ENCODE measurements around the gene LLPH. TPM values are rescaled to one million over a fixed set of nuclear protein-coding genes. Genes with fewer than 3 reads are reported as not detected.

LLPH gene
- total RNA-seq, 4 donors from 2014 or later, result 9.5 to 21.4 (median 12.5) TPM

GRCh38 chr12:66132408-66132807 is 1.9 kb upstream of the LLPH start:
- in situ Hi-C loops (cut with MboI; ENCODE audit: low sequenced_read_pairs in 4 of 4), result loop anchor here in 1 of 4 donors (25.0 kb wide), 1 partner anchor 280 kb away; no protein-coding TSS in a partner anchor
- Histone ChIP-seq H3K9me3 (no peaks in the 10 kb centered on the region), H3K36me3 (peaks cover 0 to 20% of the 10 kb centered on the region in 2 donors), H3K27ac (no peak overlapping the region), H3K4me3 (no peak overlapping the region), H3K27me3 (no peaks in the 10 kb centered on the region), H3K4me1 (peaks cover 12 to 17% of the 10 kb centered on the region in 2 donors)
- intact Hi-C loops (cut with DNase I; ENCODE audit: low total_unique reads), result loop anchor here (10.0 kb wide), 1 partner anchor 172 kb away; the partner anchor contains the start of gene HELB
- no peak for ATAC-seq
- TF ChIP-seq POLR2A (IDR thresholded peaks at IDR 0.05) (no peak), CTCF (IDR thresholded peaks at IDR 0.05 in 4 of 5, conservative IDR thresholded peaks at IDR 0.05 in 1 of 5) (no peak)
- DNase-seq, result no peak

- no peaks in the 10 kb centered on the region for H3K9me3 ChIP-seq
- H3K4me3 ChIP-seq, result peak overlapping the region; percentile 73 to 89 (median 81)
- intact Hi-C loops (cut with DNase I; ENCODE audit: low total_unique reads), result loop anchor here (2.0 to 10.0 kb wide), 2 partner anchors 38 to 174 kb away; partner anchors contain the start of genes HELB and TMBIM4
- no peak for ATAC-seq
- no peaks in the 10 kb centered on the region for H3K27me3 ChIP-seq
- TF ChIP-seq POLR2A (IDR thresholded peaks at IDR 0.05) (no peak), CTCF (IDR thresholded peaks at IDR 0.05 in 4 of 5, conservative IDR thresholded peaks at IDR 0.05 in 1 of 5) (no peak)
- peak overlapping the region; percentile 45 to 80 (median 74) for H3K27ac ChIP-seq
- peaks cover 12 to 17% of the 10 kb centered on the region in 2 donors for H3K4me1 ChIP-seq
- no peak for DNase-seq
- in situ Hi-C loops (cut with MboI; ENCODE audit: low sequenced_read_pairs in 4 of 4), result loop anchor here in 1 of 4 donors (25.0 kb wide), 1 partner anchor 281 kb away; no protein-coding TSS in a partner anchor
- H3K36me3 ChIP-seq, result peaks cover 0 to 26% of the 10 kb centered on the region in 2 donors
These were observed 628 bp upstream of the LLPH start for GRCh38 chr12:66131067-66131688.

- Histone ChIP-seq H3K4me1 (peaks cover 12 to 17% of the 10 kb centered on the region in 2 donors), H3K9me3 (no peaks in the 10 kb centered on the region), H3K36me3 (peaks cover 0 to 29% of the 10 kb centered on the region in 2 donors), H3K27ac (peak overlapping the region in 3 of 4 donors; percentile 70 to 80 (median 77)), H3K27me3 (no peaks in the 10 kb centered on the region), H3K4me3 (peak overlapping the region; percentile 73 to 89 (median 81))
- in situ Hi-C loops (cut with MboI; ENCODE audit: low sequenced_read_pairs in 4 of 4), result loop anchor here in 1 of 4 donors (25.0 kb wide), 1 partner anchor 282 kb away; no protein-coding TSS in a partner anchor
- DNase-seq (no peak), ATAC-seq (peak in 1 of 2 donors; percentile 19)
- no peak for TF ChIP-seq CTCF (IDR thresholded peaks at IDR 0.05 in 4 of 5, conservative IDR thresholded peaks at IDR 0.05 in 1 of 5)
- TF ChIP-seq POLR2A (IDR thresholded peaks at IDR 0.05), result no peak
- intact Hi-C loops (cut with DNase I; ENCODE audit: low total_unique reads), result loop anchor here (2.0 to 10.0 kb wide), 2 partner anchors 39 to 175 kb away; partner anchors contain the start of genes HELB and TMBIM4
These were observed 650 bp downstream of the LLPH start for GRCh38 chr12:66129934-66130266.

GRCh38 chr12:66127650-66128049 is 2.9 kb downstream of the LLPH start:
- Histone ChIP-seq H3K27ac (no peak overlapping the region), H3K4me1 (peaks cover 12 to 17% of the 10 kb centered on the region in 2 donors), H3K27me3 (no peaks in the 10 kb centered on the region), H3K4me3 (no peak overlapping the region), H3K9me3 (no peaks in the 10 kb centered on the region), H3K36me3 (peaks cover 0 to 47% of the 10 kb centered on the region in 2 donors)
- ATAC-seq (no peak), DNase-seq (no peak)
- intact Hi-C loops (cut with DNase I; ENCODE audit: low total_unique reads) (no loop called here), in situ Hi-C loops (cut with MboI; ENCODE audit: low sequenced_read_pairs in 4 of 4) (loop anchor here in 1 of 4 donors (25.0 kb wide), 1 partner anchor 285 kb away; no protein-coding TSS in a partner anchor)
- no peak for TF ChIP-seq POLR2A (IDR thresholded peaks at IDR 0.05)
- no peak for TF ChIP-seq CTCF (IDR thresholded peaks at IDR 0.05 in 4 of 5, conservative IDR thresholded peaks at IDR 0.05 in 1 of 5)
